HCT116 (cell line): ENCODE results near the gene ARHGAP45. TPM values are rescaled to one million over a fixed set of nuclear protein-coding genes. Genes with fewer than 3 reads are reported as not detected.
A peak's percentile ranks its signal among the peaks of the same experiment; 100 is the strongest.

ENCODE experiments used
- ATAC-seq: fragments of 200-7000 bp; cut with Tn5 transposase; 2 replicates; pipeline ENCODE4 v1.9.1; 2020; ENCODE audit warnings: mild to moderate bottlenecking, moderate library complexity
- BruUV-seq: library from RNA; stranded (reverse); fragments of 400-500 nt; replicated peaks from 2 replicates; lab custom pipeline; 2021; lab: Mats Ljungman, UMichigan
- CTCF ChIA-PET: fragments of 300-600 bp; sonication (Branson Sonifier 250); formaldehyde crosslinking; loops from one replicate; lab custom pipeline; 2021; ENCODE audit warnings: antibody characterized with exemption; lab: Charles Lee
- POLR2A ChIA-PET: fragments of 300-600, 350-600 bp; sonication (Branson Sonifier 250); formaldehyde crosslinking; loops from one replicate; lab custom pipeline; 2021; ENCODE audit warnings: antibody characterized with exemption; lab: Charles Lee
- RAD21 ChIA-PET, 2 experiments: fragments of 300-600 bp; sonication (Branson Sonifier 250); formaldehyde crosslinking; loops; one replicate each; lab custom pipeline; 2023; ENCODE audit warnings: low total read pairs in 2 of 2; ENCODE audit not compliant: uncharacterized antibody in 2 of 2, unreplicated experiment in 2 of 2, low non-redundant PET in 1 of 2; lab: Charles Lee
- DNase-seq: peaks from one replicate; pipeline ENCODE4 v3.0.0-alpha.2; 2010; ENCODE audit warnings: low read depth, low spot score
- H2AFZ ChIP-seq: fragments of 200-600 bp; shearing (Covaris generic), sonication (generic); 2 replicates; pipeline ENCODE4 v1.6.1; 2017; ENCODE audit warnings: low read depth, mixed run types, mixed read lengths, antibody characterized with exemption, low read length; ENCODE audit not compliant: poor library complexity, severe bottlenecking
- H3K27ac ChIP-seq: 2 replicates; pipeline ENCODE4 v1.5.1; 2012; ENCODE audit warnings: low read depth, low read length
- H3K27me3 ChIP-seq: fragments of 200-600 bp; sonication (generic); 2 replicates; pipeline ENCODE4 v1.6.1; 2016; ENCODE audit warnings: mixed run types, low read length, mixed read lengths; ENCODE audit not compliant: insufficient read depth
- H3K36me3 ChIP-seq, 2 experiments: fragments of 200-500 bp in 1 of 2; fragments of 200-600 bp in 1 of 2; sonication (Bioruptor generic) in 1 of 2; sonication (generic) in 1 of 2; 2 replicates each; pipeline versions ENCODE4 v1.5.1 to v1.6.1; 2014 to 2016; ENCODE audit warnings: low read length in 2 of 2, inconsistent platforms in 1 of 2, mixed read lengths in 1 of 2, mixed run types in 1 of 2; ENCODE audit not compliant: insufficient read depth in 2 of 2, control insufficient read depth in 1 of 2
- H3K4me1 ChIP-seq, 2 experiments: fragments of 200-600 bp in 1 of 2; sonication (generic) in 1 of 2; 2 replicates each; pipeline versions ENCODE4 v1.5.1 to v1.6.1; 2012 to 2017; ENCODE audit warnings: low read length in 2 of 2, inconsistent platforms in 1 of 2, mild to moderate bottlenecking in 1 of 2, mixed read lengths in 1 of 2, mixed run types in 1 of 2, moderate library complexity in 1 of 2; ENCODE audit not compliant: insufficient read depth in 2 of 2, control insufficient read depth in 1 of 2
- H3K4me2 ChIP-seq: fragments of 200-600 bp; sonication (generic); 2 replicates; pipeline ENCODE4 v1.6.1; 2017; ENCODE audit warnings: mixed run types, low read length, mixed read lengths
- H3K4me3 ChIP-seq, 2 experiments: fragments of 200-600 bp in 1 of 2; sonication (generic) in 1 of 2; replicated peaks in 1 of 2; 2 replicates each; pipeline ENCODE4 v1.5.1; 2011 to 2016; ENCODE audit warnings: low read length in 2 of 2, control low read depth in 1 of 2, low read depth in 1 of 2, mild to moderate bottlenecking in 1 of 2, mixed read lengths in 1 of 2, mixed run types in 1 of 2
- H3K79me2 ChIP-seq: fragments of 200-600 bp; sonication (generic); 2 replicates; pipeline ENCODE4 v1.6.1; 2017; ENCODE audit warnings: mild to moderate bottlenecking, mixed run types, low read length, moderate library complexity, mixed read lengths; ENCODE audit not compliant: insufficient read depth
- H3K9ac ChIP-seq: fragments of 200-600 bp; sonication (generic); 2 replicates; pipeline ENCODE4 v1.6.1; 2016; ENCODE audit warnings: low read length, mixed read lengths
- H3K9me2 ChIP-seq: fragments of 200-600 bp; sonication (generic), shearing (Covaris generic); 2 replicates; pipeline ENCODE4 v1.6.1; 2017; ENCODE audit warnings: mixed run types, mild to moderate bottlenecking, moderate library complexity; ENCODE audit not compliant: insufficient read depth
- H3K9me3 ChIP-seq, 2 experiments: fragments of 200-500 bp in 1 of 2; fragments of 200-600 bp in 1 of 2; sonication (Bioruptor generic) in 1 of 2; sonication (generic) in 1 of 2; 2 replicates each; pipeline ENCODE4 v1.6.1; 2014 to 2017; ENCODE audit warnings: low read length in 2 of 2, mixed read lengths in 2 of 2, inconsistent platforms in 1 of 2, low read depth in 1 of 2, mild to moderate bottlenecking in 1 of 2, mixed run types in 1 of 2, moderate library complexity in 1 of 2; ENCODE audit not compliant: control insufficient read depth in 1 of 2, insufficient read depth in 1 of 2
- H4K20me1 ChIP-seq: fragments of 200-600 bp; sonication (generic), shearing (Covaris generic); 2 replicates; pipeline ENCODE4 v1.6.1; 2017; ENCODE audit warnings: mixed run types, mild to moderate bottlenecking, moderate library complexity; ENCODE audit not compliant: insufficient read depth
- EGR1 ChIP-seq: IDR thresholded peaks from 2 replicates; pipeline ENCODE4 v1.6.1; 2012; ENCODE audit warnings: low read depth
- RAD21 ChIP-seq: IDR thresholded peaks from 2 replicates; pipeline ENCODE4 v1.6.1; 2012; ENCODE audit warnings: low read depth, mild to moderate bottlenecking
- SIN3A ChIP-seq: IDR thresholded peaks from 2 replicates; pipeline ENCODE4 v1.6.1; 2012; ENCODE audit warnings: low read depth
- intact Hi-C: fragments of 100-400 bp; cut with micrococcal nuclease; formaldehyde crosslinking; loops from 2 replicates; pipeline ENCODE4 v1.10.0; 2022
- total RNA-seq: library from RNA; stranded (reverse); gene quantifications from one replicate; pipeline ENCODE4 v1.2.1, GENCODE V29; 2021; ENCODE audit not compliant: unreplicated experiment
- TF ChIP-seq, protein P1 (sequence below): IDR thresholded peaks from 2 replicates; pipeline ENCODE4 v1.6.1; 2012
- TF ChIP-seq, protein P2 (sequence below), 3 experiments: fragments of 200-600 bp in 1 of 3; sonication (generic) in 1 of 3; IDR thresholded peaks in 2 of 3; conservative IDR thresholded peaks in 1 of 3; 2 replicates each; pipeline ENCODE4 v1.5.1; 2012 to 2017; ENCODE audit warnings: low read depth in 2 of 3, low read length in 2 of 3, antibody characterized with exemption in 1 of 3, borderline replicate concordance in 1 of 3, control low read depth in 1 of 3, mild to moderate bottlenecking in 1 of 3, mixed read lengths in 1 of 3, mixed run types in 1 of 3, moderate library complexity in 1 of 3; ENCODE audit not compliant: insufficient read depth in 1 of 3

The ARHGAP45 gene
- total RNA-seq, 1 experiment from 2014 or later, result 30.4 TPM

DNA sequence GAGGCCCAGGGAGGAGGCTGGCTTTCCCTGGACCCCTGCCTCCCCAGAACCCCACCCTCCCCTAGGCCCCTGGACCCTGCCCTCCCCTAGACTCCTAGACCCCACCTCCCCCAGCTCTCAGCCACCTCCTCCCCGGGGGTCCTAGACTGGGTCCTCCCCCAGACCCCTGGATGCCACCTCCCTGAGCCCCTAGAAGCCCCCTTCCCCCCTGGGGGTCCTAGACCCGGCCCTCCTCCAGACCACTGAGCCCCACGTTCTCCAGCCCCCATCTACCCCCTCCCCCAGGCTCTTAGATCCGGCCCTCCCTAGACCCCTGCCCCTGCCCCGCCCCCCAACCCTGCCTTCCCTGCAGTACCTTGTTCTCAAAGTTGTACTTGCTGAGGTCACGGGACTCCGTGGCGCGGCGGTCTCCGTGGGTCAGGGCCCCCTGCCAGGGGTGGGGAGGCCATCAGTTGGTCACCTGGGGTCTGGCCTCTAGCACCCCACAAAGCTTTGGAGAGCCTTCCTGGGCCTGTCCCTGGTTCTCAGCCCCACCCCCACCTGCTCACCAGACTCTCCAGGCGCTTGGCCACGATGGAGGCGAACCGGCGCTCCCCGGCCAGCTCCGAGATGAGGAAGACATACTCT, 44.8 kb downstream of the ARHGAP45 start:
- no peaks in the 10 kb centered on the region for H3K9me2 ChIP-seq
- DNase-seq, result no peak
- RAD21 ChIA-PET, result interaction anchor here in 1 of 2 experiments (0.6 kb wide), 1 partner anchor 25 kb away, joined by 3 read pairs; no protein-coding TSS in a partner anchor
- no peak overlapping the region for H3K4me3 ChIP-seq
- ATAC-seq, result no peak
- intact Hi-C loops, result loop anchor here (5.0 kb wide), 1 partner anchor 81 kb away; no protein-coding TSS in a partner anchor
- CTCF ChIA-PET, result interaction anchor here (0.8 to 2.3 kb wide), 2 partner anchors 82 to 111 kb away, joined by 4 to 8 read pairs; no protein-coding TSS in a partner anchor
- no peak overlapping the region for H3K9ac ChIP-seq
- H3K4me1 ChIP-seq, result peaks cover 16 to 35% of the 10 kb centered on the region in 2 experiments
- no TSS peak for BruUV-seq
- no peaks in the 10 kb centered on the region for H4K20me1 ChIP-seq
- H3K36me3 ChIP-seq, result peaks cover 0 to 18% of the 10 kb centered on the region in 2 experiments; a peak in 2 of 4 replicates
- H3K9me3 ChIP-seq, result no peaks in the 10 kb centered on the region
- TF ChIP-seq, protein P1, sequence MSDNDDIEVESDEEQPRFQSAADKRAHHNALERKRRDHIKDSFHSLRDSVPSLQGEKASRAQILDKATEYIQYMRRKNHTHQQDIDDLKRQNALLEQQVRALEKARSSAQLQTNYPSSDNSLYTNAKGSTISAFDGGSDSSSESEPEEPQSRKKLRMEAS, result no peak
- TF ChIP-seq SIN3A (no peak), EGR1 (no peak), RAD21 (no peak)
- TF ChIP-seq, protein P2, sequence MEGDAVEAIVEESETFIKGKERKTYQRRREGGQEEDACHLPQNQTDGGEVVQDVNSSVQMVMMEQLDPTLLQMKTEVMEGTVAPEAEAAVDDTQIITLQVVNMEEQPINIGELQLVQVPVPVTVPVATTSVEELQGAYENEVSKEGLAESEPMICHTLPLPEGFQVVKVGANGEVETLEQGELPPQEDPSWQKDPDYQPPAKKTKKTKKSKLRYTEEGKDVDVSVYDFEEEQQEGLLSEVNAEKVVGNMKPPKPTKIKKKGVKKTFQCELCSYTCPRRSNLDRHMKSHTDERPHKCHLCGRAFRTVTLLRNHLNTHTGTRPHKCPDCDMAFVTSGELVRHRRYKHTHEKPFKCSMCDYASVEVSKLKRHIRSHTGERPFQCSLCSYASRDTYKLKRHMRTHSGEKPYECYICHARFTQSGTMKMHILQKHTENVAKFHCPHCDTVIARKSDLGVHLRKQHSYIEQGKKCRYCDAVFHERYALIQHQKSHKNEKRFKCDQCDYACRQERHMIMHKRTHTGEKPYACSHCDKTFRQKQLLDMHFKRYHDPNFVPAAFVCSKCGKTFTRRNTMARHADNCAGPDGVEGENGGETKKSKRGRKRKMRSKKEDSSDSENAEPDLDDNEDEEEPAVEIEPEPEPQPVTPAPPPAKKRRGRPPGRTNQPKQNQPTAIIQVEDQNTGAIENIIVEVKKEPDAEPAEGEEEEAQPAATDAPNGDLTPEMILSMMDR (IDR thresholded peaks at IDR 0.05 in 2 of 3, conservative IDR thresholded peaks at IDR 0.05 in 1 of 3; ENCODE audit: borderline replicate concordance in 1 of 3, insufficient read depth in 1 of 3, low read depth in 2 of 3, low read length in 2 of 3), result no peak
- H3K27ac ChIP-seq, result peak overlapping the region; percentile 27; the same call in 1 of the 2 replicates
- H2AFZ ChIP-seq, result no peak overlapping the region
- POLR2A ChIA-PET, result interaction anchor here (1.1 kb wide), 1 partner anchor 157 kb away, joined by 3 read pairs; the partner anchor contains the start of gene CIRBP
- no peaks in the 10 kb centered on the region for H3K27me3 ChIP-seq
- no peak overlapping the region for H3K4me2 ChIP-seq
- peaks cover 2% of the 10 kb centered on the region; the same call in 1 of the 2 replicates for H3K79me2 ChIP-seq
